Activated CD4-positive, alpha-beta T cell treated with anti-CD3 and anti-CD28 coated beads, Interleukin-2, amount 10 ng/mL, durations not matched to agents 7 days and 5 days (primary cell): ENCODE data around the gene CSNK1G3. TPM values are rescaled to one million over a fixed set of nuclear protein-coding genes. Genes with fewer than 3 reads are reported as not detected.
A peak's percentile ranks its signal among the peaks of the same experiment; 100 is the strongest.
"Not testable (repeated sequence)": the region's sequence is repeated elsewhere in the genome, so short reads cannot be mapped to it uniquely, and the experiment has no call there.

Source experiments
- CTCF ChIA-PET: fragments of 350-600 bp; sonication (Branson Sonifier 250); formaldehyde crosslinking; loops from one replicate; lab custom pipeline; 2021; ENCODE audit warnings: antibody characterized with exemption; lab: Charles Lee
- POLR2A ChIA-PET: fragments of 350-600 bp; sonication (Branson Sonifier 250); formaldehyde crosslinking; loops from one replicate; lab custom pipeline; 2021; ENCODE audit warnings: antibody characterized with exemption; lab: Charles Lee
- DNase-seq: peaks from one replicate; pipeline ENCODE4 v3.0.0-alpha.2; 2020
- H3K27ac Mint-ChIP-seq: one replicate; pipeline ENCODE4 v1.8.0; 2021; ENCODE audit warnings: mild to moderate bottlenecking, moderate library complexity, mixed read lengths
- H3K27me3 Mint-ChIP-seq: one replicate; pipeline ENCODE4 v1.8.0; 2021; ENCODE audit warnings: mixed read lengths
- H3K36me3 Mint-ChIP-seq: one replicate; pipeline ENCODE4 v1.8.0; 2021; ENCODE audit warnings: low read depth, mixed read lengths
- H3K4me1 Mint-ChIP-seq: one replicate; pipeline ENCODE4 v1.8.0; 2021; ENCODE audit warnings: mixed read lengths
- H3K4me3 Mint-ChIP-seq: one replicate; pipeline ENCODE4 v1.8.0; 2021; ENCODE audit warnings: mild to moderate bottlenecking, moderate library complexity, mixed read lengths
- H3K9me3 Mint-ChIP-seq: one replicate; pipeline ENCODE4 v1.8.0; 2021; ENCODE audit warnings: mixed read lengths
- total RNA-seq, 2 experiments: library from RNA; stranded (reverse); gene quantifications; one replicate each; pipeline ENCODE4 v1.2.3, GENCODE V29; 2021

Gene CSNK1G3
- 10 to 100 TPM; 30.8 to 33.9 TPM for total RNA-seq

DNA sequence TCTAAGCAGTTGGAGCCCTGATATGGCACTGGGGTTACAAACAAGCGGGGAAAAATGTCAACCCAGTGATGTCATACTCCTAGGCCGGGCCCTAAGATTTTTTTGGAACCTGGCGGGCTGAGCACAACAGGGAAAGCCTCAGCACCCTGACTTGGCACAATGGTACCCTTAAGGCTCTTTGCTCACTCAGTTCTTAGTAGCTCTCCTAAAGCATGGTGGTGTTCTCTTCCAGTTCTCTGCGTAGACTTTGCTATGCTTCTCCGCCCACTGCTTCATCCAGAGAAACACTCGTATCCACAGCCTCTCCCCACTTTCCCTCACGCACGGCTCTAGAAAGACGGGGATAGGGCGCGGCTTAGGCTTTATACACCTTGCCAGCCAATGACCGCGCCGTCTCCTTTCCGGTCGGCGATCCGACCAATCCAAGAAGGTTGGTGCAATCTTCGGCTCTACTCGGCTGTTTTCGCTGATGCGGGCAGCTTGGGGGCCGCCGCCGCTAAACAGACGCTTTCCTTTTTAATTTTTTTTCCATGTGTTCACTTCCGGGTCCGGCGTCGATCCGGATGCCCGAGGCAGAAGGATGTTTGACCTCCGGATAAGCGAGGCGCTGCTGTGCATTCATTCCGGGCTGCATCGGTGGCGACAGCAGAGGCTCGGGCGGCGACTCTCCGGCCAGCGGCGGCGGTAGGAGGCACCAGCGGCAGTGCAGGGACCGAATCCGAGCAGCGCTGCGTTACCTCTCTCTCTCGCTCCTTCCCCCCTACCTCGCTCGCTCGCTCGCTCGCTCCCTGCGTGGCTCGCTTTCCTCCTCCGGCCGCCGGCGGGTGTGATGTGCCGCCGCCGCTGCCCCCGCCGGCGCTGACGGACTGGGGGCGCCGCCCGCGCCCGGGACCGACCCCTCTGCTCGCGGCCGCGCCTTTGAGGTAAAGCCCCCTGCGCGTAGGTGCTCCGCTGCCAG is at the start of gene CSNK1G3:
Gene CSNK1G3 (plus strand): TSS at position 530 of the 958 bp plus-strand sequence. CDS start 33,487 bp downstream, outside the sequence.
- CTCF ChIA-PET = interaction anchor here (2.5 kb wide), 1 partner anchor 89 kb away, joined by 11 read pairs; the partner anchor contains the start of gene CEP120
- Mint-ChIP-seq H3K9me3 (no peaks in the 10 kb centered on the region), H3K4me3 (peak within 1 kb of the TSS; percentile 95), H3K27me3 (peaks cover 14% of the 10 kb centered on the region), H3K36me3 (peaks cover 8% of the 10 kb centered on the region), H3K27ac (peak within 1 kb of the TSS; percentile 98), H3K4me1 (peaks cover 49% of the 10 kb centered on the region)
- DNase-seq = peak; percentile 95
- POLR2A ChIA-PET = interaction anchor here (1.2 to 1.3 kb wide), 2 partner anchors 71 to 89 kb away, joined by 3 to 8 read pairs; partner anchors contain the start of gene CEP120

GRCh38 chr5:123466839-123467238 is 45.1 kb upstream of the CSNK1G3 start:
- H3K4me1 Mint-ChIP-seq, DNase-seq, H3K9me3 Mint-ChIP-seq, H3K4me3 Mint-ChIP-seq, H3K36me3 Mint-ChIP-seq, POLR2A ChIA-PET, H3K27me3 Mint-ChIP-seq, H3K27ac Mint-ChIP-seq: not testable (repeated sequence)
- CTCF ChIA-PET = interaction anchor here (1.3 kb wide), 1 partner anchor 11 kb away, joined by 4 read pairs; no protein-coding TSS in a partner anchor

DNA sequence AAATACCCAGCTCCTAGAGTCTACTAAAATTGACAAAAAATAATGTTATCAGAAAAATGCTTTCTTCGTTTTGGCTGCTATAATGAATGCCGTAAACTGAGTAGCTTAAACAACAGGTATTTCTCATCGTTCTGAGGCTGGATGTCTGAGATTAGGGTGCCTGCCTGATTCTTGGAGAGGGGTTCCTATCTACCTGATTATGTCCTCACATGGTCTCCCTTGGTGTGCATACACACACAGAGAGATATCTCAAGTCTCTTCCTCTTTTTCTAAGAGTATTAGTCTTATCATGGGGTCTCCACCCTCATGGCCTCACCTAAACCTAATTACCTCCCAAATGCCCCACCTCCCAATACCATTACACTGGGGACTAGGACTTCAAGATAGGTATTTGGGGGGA is 40.6 kb upstream of the CSNK1G3 start:
- H3K27ac Mint-ChIP-seq = no peak overlapping the region
- POLR2A ChIA-PET = no interaction called here
- no peak overlapping the region for H3K4me3 Mint-ChIP-seq
- CTCF ChIA-PET = interaction anchor here (1.7 kb wide), 1 partner anchor 48 kb away, joined by 4 read pairs; the partner anchor contains the start of gene CEP120
- H3K36me3 Mint-ChIP-seq = no peaks in the 10 kb centered on the region
- no peaks in the 10 kb centered on the region for H3K4me1 Mint-ChIP-seq
- no peak for DNase-seq
- H3K27me3 Mint-ChIP-seq = peaks cover 11% of the 10 kb centered on the region
- H3K9me3 Mint-ChIP-seq = peaks cover 10% of the 10 kb centered on the region

DNA sequence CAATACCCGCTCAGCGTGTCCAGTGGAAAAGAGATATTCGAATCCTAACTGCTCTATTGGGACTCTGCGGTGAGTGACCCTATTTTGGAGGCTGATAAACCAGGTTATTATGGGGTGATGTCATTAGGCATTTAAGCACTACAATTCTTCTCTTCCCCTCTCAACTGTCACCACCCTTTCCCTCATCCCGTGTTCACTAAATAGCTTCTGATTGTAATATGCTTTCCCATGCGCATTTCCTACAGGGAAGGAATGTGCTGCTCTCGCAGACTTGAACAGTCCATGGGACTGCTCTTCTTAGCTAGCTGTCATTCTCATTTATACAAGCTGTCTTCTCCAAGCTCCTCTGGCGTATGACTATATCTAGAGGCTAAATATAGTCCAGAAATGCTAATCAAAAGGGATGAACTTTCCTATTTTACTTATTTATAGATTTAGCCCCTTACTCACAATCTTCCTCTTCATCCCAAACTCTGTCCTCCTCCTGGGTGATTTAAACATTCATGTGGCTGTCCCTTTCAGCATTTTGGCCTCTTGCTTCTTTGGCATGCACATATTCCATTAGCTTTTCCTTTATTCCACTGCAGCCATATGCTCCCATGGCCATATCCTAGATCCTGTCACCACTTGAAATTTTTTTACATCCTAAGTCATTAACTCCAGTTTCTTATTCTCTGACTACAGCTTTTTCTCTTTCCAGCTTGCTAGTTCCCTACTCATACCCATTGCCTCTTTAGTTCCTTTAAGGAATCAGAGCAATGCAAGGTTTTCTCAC is 39.6 kb upstream of the CSNK1G3 start:
- ChIA-PET POLR2A (no interaction called here), CTCF (interaction anchor here (1.7 kb wide), 1 partner anchor 49 kb away, joined by 4 read pairs; the partner anchor contains the start of gene CEP120)
- Mint-ChIP-seq H3K4me3 (no peak overlapping the region), H3K36me3 (no peaks in the 10 kb centered on the region), H3K27ac (no peak overlapping the region), H3K9me3 (peaks cover 6% of the 10 kb centered on the region), H3K27me3 (peaks cover 18% of the 10 kb centered on the region), H3K4me1 (no peaks in the 10 kb centered on the region)
- no peak for DNase-seq

GRCh38 chr5:123474228-123474627 is 37.7 kb upstream of the CSNK1G3 start:
- Mint-ChIP-seq H3K4me1 (no peaks in the 10 kb centered on the region), H3K9me3 (peaks cover 6% of the 10 kb centered on the region), H3K36me3 (no peaks in the 10 kb centered on the region), H3K4me3 (no peak overlapping the region), H3K27me3 (peaks cover 19% of the 10 kb centered on the region), H3K27ac (no peak overlapping the region)
- DNase-seq = no peak
- CTCF ChIA-PET = interaction anchor here (1.4 kb wide), 1 partner anchor 11 kb away, joined by 4 read pairs; no protein-coding TSS in a partner anchor
- POLR2A ChIA-PET = no interaction called here

DNA sequence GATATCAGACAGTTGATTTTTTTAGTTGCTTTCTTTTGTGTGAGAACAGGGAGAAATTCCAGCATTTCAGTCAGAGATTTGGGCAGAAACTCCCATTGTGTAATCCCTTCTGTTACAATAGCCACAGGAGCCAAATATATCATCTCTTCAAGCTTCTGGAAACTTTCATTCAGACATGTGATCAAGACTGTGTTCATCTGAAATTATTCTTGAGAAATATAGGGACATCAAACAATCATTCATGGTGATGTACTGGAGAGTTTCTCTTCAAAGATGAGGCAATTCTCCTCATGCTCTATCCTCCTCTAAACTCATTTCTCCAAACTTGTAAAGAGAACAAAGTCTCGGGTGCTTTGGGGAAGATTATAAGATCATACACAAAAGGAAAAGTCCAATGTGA is 35.2 kb upstream of the CSNK1G3 start:
- POLR2A ChIA-PET = no interaction called here
- CTCF ChIA-PET = no interaction called here
- Mint-ChIP-seq H3K4me1 (no peaks in the 10 kb centered on the region), H3K27ac (no peak overlapping the region), H3K4me3 (no peak overlapping the region), H3K27me3 (peaks cover 21% of the 10 kb centered on the region), H3K36me3 (no peaks in the 10 kb centered on the region), H3K9me3 (no peaks in the 10 kb centered on the region)
- DNase-seq = no peak

DNA sequence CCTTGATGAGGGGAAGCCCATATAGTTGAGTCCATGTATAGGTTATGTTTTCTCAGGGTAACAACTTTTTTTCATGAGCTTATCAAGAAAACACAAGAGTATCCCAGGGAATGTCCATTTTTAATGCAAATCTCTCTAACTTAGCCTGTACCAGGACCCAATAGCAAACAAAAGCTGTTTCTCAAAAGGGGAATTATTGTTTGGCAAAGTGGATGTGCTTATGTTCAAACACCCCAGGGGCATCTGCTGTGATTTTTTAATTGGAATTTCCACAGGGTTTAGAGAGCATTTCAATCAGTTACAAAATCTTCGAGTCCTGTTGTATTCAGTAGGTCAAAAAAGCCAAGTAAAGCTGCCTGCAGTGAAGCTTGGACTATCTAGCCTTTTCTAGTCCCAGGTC is 33.4 kb upstream of the CSNK1G3 start:
- Mint-ChIP-seq H3K4me1 (no peaks in the 10 kb centered on the region), H3K27me3 (peaks cover 21% of the 10 kb centered on the region), H3K36me3 (no peaks in the 10 kb centered on the region), H3K9me3 (no peaks in the 10 kb centered on the region), H3K27ac (no peak overlapping the region), H3K4me3 (no peak overlapping the region)
- DNase-seq = no peak
- CTCF ChIA-PET = interaction anchor here (1.4 kb wide), 1 partner anchor 17 kb away, joined by 4 read pairs; no protein-coding TSS in a partner anchor
- POLR2A ChIA-PET = no interaction called here

DNA sequence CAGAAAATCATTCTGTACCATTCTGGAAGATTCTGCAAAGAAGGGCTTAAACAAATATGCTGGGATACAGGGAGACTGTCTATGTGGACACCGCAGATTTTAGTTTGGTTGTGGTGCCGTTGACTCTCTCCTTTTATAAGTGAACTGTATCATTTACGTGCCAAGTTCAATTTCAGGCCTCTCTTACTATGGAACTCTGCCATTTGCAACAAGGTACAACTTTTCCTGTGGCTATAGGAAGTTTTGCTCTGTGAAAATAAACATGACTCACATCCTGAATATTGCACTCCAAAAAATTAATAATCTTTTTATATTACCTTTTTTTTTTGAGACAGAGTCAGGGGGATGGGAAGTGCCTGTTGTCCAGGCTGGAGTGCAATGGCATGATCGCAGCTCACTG is 29.7 kb upstream of the CSNK1G3 start:
- DNase-seq = no peak
- CTCF ChIA-PET = no interaction called here
- H3K27ac Mint-ChIP-seq = no peak overlapping the region

DNA sequence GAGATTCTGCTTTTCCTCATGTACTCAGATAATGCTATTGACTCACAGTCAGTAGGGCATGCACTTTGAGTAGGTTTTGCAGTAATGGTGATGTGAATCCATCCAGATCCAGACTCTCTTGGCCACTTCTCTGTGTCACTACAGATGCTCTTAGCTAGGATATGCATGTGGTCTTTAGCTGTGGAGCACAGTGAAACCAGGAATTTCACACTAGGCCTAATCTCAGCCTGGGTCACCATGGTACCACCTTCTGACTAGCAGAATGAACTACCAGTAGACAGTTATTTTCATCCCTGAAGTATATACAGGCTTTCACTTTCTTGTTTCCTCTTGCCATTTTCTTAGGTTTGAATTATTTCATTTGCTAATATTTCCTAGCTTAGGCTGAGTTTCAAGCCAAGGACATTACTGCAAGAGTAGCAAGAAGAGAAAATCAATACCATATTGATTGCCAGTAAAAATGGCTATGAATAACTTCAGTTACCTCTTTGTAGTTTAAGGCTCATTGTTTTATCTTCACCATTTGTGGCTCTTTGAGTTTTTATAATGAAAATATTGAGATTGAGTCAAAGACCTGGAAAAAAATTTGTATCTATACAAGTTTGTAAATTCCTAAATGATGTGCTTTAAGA is 28.4 kb upstream of the CSNK1G3 start:
- Mint-ChIP-seq H3K27me3 (peaks cover 24% of the 10 kb centered on the region), H3K4me3 (no peak overlapping the region), H3K4me1 (no peaks in the 10 kb centered on the region), H3K36me3 (no peaks in the 10 kb centered on the region), H3K9me3 (no peaks in the 10 kb centered on the region), H3K27ac (no peak overlapping the region)
- ChIA-PET CTCF (interaction anchor here (0.9 to 1.0 kb wide), 2 partner anchors 21 to 60 kb away, joined by 3 read pairs; no protein-coding TSS in a partner anchor), POLR2A (no interaction called here)
- no peak for DNase-seq

More for the DNA sequence above, 29.7 kb upstream of the CSNK1G3 start:
- no peak overlapping the region for H3K4me3 Mint-ChIP-seq
- no peaks in the 10 kb centered on the region for H3K9me3 Mint-ChIP-seq
- H3K4me1 Mint-ChIP-seq = no peaks in the 10 kb centered on the region
- peaks cover 21% of the 10 kb centered on the region for H3K27me3 Mint-ChIP-seq
- POLR2A ChIA-PET = no interaction called here
- no peaks in the 10 kb centered on the region for H3K36me3 Mint-ChIP-seq

DNA sequence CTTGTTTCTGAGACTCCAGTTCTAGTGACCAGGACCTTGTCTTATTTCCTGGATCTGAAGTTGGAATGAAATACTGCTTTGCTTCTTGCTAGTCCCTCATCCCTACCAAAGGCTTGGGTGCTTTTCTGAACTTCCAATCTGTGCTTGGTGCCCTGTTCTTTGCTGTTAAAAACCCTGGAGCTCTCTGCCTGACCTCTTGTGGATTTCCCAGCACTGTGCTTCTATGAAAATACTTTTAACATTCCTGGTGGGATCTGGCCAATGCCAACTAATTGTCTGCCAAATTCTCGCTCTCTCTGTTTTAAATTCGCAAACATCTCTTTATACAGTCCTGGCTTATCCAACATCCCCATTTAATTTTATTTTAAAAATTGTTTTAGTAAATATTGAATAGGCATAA is 26.7 kb upstream of the CSNK1G3 start:
- POLR2A ChIA-PET = no interaction called here

GRCh38 chr5:123486951-123487655 is 24.9 kb upstream of the CSNK1G3 start:
- no peak overlapping the region for H3K27ac Mint-ChIP-seq
- CTCF ChIA-PET = interaction anchor here (1.2 to 1.4 kb wide), 2 partner anchors 14 to 25 kb away, joined by 3 to 4 read pairs; no protein-coding TSS in a partner anchor

More for the DNA sequence above, 26.7 kb upstream of the CSNK1G3 start:
- H3K4me1 Mint-ChIP-seq = no peaks in the 10 kb centered on the region
- DNase-seq = no peak
- no peak overlapping the region for H3K4me3 Mint-ChIP-seq
- H3K27ac Mint-ChIP-seq = no peak overlapping the region
- no peaks in the 10 kb centered on the region for H3K36me3 Mint-ChIP-seq
- CTCF ChIA-PET = no interaction called here
- peaks cover 21% of the 10 kb centered on the region for H3K27me3 Mint-ChIP-seq
- H3K9me3 Mint-ChIP-seq = no peaks in the 10 kb centered on the region

DNA sequence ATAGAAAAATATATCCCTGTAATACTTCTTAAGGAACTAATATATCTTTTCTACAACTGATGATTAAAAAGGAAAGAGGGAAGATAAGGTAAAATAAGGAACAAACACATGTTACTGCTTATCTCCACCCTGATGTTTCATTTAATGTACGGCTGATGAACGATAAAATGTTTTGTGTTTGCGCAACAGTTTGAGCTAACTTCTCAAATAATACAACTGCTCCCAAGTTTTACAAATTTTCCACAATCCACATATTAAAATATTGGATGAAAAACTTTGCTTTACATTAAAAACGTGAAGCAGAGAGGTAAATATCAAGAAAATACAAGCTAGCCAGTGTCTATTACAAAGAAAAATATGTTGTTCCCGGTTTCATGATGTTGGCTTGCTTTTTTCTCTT is 21.0 kb upstream of the CSNK1G3 start:
- H3K36me3 Mint-ChIP-seq = no peaks in the 10 kb centered on the region
- no peak for DNase-seq
- H3K4me3 Mint-ChIP-seq = no peak overlapping the region
- ChIA-PET POLR2A (no interaction called here), CTCF (no interaction called here)
- no peaks in the 10 kb centered on the region for H3K4me1 Mint-ChIP-seq
- peaks cover 16% of the 10 kb centered on the region for H3K27me3 Mint-ChIP-seq
- H3K9me3 Mint-ChIP-seq = no peaks in the 10 kb centered on the region
- H3K27ac Mint-ChIP-seq = no peak overlapping the region

More at GRCh38 chr5:123486951-123487655, 24.9 kb upstream of the CSNK1G3 start:
- Mint-ChIP-seq H3K4me1 (no peaks in the 10 kb centered on the region), H3K4me3 (no peak overlapping the region), H3K9me3 (no peaks in the 10 kb centered on the region), H3K36me3 (no peaks in the 10 kb centered on the region), H3K27me3 (peaks cover 23% of the 10 kb centered on the region)
- POLR2A ChIA-PET = no interaction called here
- DNase-seq = no peak
